ENCODE measurements around the gene CST4.
"Not testable (repeated sequence)": the region's sequence is repeated elsewhere in the genome, so short reads cannot be mapped to it uniquely, and the experiment has no call there.

Gene CST4, protein sequence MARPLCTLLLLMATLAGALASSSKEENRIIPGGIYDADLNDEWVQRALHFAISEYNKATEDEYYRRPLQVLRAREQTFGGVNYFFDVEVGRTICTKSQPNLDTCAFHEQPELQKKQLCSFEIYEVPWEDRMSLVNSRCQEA

DNA sequence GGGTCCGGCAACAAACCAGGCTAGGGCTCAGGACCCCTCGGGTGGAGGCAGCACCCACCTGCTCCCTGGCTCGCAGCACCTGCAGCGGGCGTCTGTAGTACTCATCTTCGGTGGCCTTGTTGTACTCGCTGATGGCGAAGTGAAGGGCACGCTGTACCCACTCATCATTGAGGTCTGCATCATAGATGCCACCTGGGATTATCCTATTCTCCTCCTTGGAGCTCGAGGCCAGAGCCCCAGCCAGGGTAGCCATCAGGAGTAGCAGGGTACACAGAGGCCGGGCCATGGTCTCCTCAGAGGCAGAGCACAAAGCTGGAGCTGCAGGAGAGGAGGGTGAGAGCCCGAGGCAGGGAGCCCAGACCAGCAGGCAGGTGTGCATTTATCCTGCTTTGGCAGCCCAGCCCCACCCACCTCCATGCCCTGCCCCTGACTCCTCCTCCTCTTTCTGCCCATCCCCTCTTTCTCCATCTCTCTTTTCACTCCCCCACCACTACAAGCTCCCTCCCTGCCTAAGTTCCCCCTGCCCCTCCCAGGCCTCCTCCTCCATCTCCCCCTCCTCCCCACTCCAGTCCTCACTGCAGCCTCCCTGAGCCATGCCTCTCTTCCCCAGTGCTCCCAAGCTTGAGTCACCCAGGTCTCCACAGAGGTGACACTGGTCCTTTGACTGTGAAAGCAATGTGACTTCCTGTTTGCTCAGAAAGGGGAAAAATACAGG, at the start of gene CST4:
TSS of gene CST4 (minus strand) at position 355 of the 715 bp plus-strand sequence. CDS start at position 286, 69 bp downstream.
- DNase-seq (ENCODE audit: low spot score): not testable (repeated sequence)

DNA sequence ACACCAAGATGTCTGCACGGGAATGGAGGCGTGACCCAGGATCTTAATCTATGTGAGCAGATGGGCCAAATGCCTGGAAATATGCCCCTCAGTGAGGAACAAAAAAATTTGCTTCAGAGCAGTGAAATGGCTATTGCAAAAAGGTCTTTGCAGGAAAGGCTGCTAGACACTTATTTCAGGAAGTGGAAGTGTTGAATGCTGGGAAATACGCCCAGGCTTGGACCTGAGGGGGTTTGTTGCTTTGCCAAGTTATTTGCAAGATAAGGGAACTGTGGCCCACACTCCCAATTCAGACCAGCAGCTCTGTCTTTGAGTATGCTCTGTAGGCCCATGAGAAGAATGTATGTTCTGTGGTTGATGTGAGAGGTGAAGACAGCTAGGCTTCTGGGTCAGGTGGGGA, 46.6 kb upstream of the CST4 start:
- DNase-seq (ENCODE audit: low spot score): not testable (repeated sequence)

DNA sequence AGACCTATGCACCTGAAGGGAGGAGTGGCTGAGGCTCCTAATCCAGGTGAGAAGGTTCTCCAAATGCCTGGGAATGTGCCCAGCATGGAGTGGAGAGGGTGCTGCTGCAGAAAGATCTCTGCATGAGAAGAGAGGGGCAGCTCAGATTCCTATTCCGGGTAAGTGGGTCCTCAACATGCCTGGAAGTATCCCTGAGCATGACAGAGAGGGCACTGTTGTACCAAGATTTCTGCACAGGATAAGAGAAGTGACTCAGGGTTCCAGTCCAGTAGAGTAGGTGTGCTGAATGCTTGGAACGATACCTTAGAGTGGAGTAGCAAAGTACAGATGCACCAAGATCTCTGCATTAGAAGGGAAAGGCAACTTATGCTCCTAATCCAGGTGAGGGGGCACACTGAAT, 46.1 kb upstream of the CST4 start:
- DNase-seq (ENCODE audit: low spot score): not testable (repeated sequence)

DNA sequence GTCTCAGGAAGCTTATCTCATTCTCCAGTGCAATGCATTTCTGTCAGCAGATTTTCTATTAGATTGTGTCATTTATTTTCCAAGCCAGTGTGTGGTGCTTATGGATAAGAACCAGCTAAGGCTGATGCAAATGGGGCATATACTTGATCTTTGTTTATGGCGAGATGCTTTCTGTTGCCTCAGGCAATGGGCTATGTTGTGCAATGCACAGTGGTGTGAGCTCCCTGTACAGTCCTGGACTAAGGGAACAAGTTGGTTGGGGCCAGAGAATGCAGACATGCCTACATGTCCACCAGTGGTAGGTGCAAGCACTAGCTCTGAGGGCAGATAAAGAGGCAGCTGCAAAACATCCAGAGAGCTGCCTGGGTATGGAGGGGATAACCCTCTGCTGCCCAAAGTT, 45.6 kb upstream of the CST4 start:
- DNase-seq (ENCODE audit: low spot score): not testable (repeated sequence)

DNA sequence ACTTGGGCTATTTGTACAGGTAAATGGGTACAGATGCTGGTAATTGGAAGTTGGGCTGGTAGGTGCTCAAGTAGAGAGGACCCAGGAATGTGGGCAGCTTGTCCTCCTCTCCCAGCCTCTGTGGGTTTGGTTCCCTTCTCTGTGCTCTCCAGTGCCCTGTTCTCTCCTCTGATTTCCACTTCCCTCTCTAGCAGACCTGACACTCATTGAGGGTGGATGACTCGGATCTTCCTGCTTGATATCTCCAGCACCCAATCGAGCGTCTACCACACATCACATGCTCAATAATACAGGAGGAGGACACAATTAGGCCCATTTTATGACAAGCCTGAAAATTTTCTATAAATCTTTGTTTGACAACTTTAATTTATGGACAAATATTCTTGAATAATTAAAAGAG, 38.2 kb upstream of the CST4 start:
- DNase-seq (ENCODE audit: low spot score): no peak

DNA sequence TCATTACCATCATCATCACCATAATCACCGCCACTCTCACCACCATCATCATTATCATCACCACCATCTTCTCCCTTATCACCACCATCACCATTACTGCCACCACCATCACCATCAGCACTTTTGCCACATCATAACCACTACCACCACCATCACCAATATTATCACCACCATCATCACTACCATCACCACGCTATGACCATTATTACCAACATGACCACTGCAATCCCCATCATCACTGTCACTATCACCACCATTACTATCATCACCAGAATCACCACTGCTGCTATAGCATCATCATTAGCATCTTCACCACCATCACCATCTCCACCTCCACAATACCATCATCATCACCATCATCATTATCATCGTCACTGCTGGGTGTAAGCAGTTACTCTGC, 36.3 kb upstream of the CST4 start:
- DNase-seq (ENCODE audit: low spot score): no peak

DNA sequence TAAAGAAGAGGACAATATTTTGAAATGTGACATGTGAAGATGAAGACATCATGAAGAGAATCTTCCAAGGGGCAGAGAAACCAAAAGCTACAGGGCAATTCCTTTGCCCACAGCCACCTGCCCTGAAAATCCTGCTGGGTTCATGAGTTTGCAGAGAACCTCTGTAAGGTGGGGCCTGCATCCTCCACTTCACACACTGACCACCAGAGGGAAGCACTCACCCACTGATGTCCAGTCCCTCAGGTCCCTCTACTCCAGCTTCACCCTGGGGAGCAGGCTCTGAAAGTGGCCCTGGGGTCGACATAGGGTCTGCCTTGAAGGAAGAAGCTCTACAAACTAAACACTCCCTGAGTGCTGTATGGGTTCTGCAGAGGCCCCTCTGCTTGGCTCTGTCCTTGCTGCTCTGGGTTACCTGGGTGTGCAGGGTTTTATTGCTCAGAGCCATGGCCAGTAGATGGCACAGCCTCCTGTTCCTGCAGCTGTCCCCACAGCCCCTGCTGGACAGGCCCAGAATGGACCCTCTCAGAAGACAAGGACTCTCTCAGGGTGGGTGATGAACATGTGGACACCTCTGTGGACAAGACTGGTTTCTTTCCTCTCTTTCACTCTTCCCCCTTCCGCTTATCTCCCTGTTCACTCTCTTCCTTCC, 34.9 kb upstream of the CST4 start:
- DNase-seq (ENCODE audit: low spot score): not testable (repeated sequence)

DNA sequence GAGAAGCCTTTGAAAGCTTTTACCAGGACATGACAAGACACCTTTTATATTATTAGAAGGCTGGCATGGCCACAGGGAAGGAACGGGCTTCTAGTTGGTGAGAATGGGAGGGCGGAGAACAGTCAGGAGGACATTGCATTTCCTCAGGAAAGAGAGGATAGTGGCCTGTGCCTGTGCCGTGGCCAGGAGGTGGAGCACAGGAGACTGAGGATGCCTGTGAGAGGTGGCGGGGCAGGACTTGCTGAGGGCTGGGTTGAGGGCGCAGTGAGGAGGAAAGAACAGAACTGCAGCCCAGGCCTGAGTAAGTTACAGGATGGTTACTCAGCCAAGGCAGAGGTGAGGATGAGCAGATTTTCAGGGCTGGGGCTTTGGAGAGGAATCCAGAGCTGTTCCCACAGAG, 34.0 kb upstream of the CST4 start:
- DNase-seq (ENCODE audit: low spot score): not testable (repeated sequence)

DNA sequence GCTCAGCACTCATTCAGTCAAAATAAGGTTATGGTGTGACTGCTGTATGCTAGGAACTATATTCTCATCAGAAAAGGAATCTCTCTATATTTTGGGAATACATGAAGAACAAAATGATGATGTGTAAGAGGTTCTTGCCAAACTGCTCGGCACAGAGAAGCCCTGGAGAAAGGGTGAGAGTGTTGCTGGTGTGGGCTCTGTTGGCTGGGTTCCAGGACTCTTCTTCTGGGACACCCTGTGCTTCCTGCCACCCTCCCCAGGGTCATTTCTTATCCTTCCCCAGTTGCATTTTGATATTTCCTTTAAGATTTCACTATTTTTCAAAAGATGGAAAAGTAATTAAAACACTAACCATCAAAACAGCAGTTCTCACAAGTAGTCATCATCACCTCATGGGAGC, 33.1 kb upstream of the CST4 start:
- no peak for DNase-seq (ENCODE audit: low spot score)

DNA sequence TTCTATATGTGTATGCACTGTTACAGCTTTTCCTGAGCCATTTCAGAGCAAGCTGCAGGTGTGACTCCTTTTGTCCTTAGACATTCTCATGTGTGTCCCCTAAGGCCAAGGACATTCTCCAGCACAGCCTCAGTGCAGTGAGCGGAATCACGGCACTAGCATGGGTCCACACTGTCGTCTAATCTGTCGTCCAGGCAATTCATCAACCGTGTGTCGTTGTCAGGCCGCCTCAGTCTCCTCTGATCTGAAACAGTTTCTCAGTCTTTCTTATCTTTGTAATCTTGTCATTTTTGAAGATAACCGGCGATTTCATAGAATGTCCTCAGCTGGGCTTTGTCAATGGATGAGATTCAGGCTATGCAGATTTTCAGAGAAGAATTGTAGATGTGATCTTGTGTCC, 30.5 kb upstream of the CST4 start:
- not testable (repeated sequence) for DNase-seq (ENCODE audit: low spot score)

DNA sequence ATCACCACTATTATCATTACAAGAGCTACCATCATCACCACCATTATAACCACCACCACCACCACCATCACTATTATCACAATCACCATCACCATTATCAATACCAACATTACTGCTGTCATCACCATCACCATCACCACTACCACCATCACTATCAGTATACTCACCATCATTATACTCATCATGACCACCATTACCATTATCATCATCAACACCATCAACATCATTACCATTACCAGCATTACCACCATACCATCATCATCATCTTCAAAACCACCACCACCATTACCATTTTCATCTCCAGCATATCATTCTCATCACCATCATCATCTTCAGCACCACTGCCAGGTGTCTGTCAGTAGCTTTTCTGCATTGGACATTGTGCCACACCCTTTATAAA, 22.9 kb upstream of the CST4 start:
- DNase-seq (ENCODE audit: low spot score): not testable (repeated sequence)

DNA sequence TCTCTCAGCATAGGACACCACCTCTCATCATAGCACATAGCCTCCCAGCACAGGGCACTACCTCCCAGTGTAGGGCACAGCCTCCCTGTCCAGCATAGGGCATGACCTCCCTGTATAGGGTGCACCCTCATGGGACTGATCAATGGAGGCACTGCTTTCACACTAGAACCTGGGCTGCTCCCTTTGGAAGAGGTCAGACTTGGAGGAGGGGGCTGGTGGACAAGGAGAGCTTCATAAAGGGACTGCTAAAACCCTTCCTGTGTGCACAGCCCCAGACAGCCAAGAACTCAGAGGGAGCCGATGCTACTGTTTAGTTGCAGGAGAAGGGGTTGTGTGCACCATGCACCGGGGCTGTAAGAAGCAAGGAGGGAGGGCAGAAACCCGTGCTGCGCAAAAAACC, 21.9 kb upstream of the CST4 start:
- DNase-seq (ENCODE audit: low spot score): no peak

DNA sequence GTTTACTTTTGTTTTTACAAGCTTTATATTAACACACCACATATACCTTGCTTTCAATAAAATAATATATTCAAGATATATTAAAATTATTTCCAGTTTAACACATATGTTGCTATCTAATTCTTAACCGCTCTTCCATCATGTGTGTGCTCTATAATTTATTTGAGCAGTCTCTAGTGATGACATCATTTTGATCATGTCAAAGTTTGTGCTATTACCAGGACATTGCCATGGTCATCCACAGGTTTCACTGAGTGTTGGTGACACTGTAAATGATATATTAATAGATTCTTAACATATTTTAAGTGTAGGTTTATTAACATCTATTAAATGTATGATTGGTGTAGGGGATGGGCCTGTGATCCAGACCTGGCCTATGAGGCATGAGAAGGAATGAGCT, 17.1 kb upstream of the CST4 start:
- DNase-seq (ENCODE audit: low spot score): no peak

DNA sequence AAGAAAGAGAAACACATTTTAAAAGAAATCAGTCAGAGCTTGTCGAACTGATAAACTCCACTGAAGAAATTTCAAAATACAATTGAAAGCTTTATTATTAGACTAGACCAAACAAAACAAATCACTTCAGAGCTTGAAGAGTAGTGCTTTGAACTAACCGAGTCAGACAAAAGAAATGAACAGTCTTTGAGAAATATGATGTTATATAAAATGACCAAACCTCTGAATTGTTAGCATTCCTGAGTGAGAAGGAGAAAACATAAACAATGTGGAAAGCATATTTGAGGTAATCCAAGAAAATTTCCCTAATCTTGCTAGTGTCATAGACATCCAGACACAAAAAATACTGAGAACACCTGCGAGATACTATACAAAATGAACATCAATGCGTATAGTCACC, 13.2 kb upstream of the CST4 start:
- DNase-seq (ENCODE audit: low spot score): no peak

DNA sequence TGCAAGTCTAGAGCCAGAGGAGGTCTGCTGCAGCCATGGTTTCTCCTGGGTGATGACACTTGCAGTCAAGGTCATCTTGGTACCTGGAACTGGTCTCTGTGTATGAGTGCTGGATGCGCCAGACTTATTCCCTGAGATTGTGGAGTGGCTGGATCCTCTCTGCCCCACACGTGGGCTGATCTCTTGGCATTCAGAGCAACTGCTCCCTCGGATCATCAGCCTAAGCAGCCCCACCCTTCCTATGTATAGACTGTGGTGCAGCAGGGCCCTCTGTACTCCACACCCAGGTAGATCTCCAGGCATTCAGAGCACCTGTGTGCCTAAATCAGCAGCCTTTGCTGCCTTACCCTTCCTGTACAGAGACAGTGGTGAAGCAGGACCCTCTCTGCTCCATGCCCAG, 12.1 kb upstream of the CST4 start:
- no peak for DNase-seq (ENCODE audit: low spot score)

DNA sequence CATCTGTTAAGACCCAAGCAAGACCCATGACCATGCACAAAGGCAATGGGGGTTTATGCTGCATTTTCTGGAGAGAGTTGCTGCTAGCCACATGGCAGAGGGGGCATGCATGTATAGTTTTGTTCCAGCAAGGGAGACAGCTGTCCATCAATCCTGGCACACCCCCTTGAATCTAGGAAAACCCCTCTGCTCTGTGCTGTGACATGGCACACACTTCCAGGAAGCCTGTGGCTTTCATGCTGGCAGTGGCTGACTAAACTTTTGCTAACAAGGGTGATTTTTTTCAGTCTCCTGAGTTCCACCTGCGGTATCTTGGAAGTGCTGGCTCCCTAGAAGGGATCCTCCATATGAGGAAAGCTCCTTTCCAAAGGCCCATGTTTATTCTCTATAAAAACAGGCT, 9.1 kb upstream of the CST4 start:
- DNase-seq (ENCODE audit: low spot score): no peak

DNA sequence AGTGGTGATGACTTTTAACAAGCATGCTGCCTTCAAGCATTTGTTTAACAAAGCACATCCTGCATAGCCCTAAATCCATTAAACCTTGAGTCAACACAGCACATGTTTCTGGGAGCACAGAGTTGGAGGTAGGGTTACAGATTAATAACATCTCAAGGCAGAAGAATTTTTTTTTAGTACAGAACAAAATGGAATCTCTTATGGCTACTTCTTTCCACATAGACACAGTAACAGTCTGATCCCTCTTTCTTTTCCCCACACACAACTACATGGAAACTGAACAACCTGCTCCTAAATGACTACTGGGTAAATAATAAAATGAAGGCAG, 6.2 kb upstream of the CST4 start:
- DNase-seq (ENCODE audit: low spot score): not testable (repeated sequence)

DNA sequence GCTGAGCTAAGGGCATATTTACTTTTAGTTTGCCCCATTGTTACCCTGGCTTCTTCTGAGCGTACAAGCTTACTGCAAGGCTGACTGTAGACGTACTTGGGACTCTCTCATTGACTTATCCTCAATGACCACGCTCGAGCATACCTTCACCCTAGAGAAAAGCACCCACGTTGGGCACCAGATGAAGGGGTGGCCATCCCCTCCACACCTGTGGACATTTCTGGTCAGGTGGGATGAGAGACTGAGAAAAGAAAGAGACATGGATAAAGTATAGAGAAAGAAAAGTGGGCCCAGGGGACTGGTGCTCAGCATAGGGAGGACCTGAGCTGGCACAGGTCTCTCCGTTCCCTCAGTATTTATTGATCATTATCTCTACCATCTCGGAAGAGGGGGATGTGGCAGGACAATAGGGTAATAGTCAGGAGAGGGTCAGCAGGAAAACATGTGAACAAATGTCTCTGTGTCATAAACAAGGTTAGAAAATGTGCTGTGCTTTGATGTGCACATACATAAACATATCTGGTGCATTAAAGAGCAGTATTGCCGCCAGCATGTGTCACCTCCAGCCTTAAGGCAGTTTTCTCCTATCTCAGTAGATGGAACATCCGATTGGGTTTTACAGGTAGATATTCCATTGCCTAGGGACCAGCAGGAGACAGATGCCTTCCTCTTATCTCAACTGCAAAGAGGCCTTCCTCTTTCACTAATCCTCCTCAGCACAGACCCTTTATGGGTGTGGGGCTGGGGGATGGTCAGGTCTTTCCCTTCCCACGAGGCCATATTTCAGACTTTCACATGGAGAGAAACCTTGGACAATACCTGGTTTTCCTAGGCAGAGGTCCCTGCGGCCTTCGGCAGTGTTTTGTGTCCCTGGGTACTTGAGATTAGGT, 5.6 kb upstream of the CST4 start:
- DNase-seq (ENCODE audit: low spot score): not testable (repeated sequence)

DNA sequence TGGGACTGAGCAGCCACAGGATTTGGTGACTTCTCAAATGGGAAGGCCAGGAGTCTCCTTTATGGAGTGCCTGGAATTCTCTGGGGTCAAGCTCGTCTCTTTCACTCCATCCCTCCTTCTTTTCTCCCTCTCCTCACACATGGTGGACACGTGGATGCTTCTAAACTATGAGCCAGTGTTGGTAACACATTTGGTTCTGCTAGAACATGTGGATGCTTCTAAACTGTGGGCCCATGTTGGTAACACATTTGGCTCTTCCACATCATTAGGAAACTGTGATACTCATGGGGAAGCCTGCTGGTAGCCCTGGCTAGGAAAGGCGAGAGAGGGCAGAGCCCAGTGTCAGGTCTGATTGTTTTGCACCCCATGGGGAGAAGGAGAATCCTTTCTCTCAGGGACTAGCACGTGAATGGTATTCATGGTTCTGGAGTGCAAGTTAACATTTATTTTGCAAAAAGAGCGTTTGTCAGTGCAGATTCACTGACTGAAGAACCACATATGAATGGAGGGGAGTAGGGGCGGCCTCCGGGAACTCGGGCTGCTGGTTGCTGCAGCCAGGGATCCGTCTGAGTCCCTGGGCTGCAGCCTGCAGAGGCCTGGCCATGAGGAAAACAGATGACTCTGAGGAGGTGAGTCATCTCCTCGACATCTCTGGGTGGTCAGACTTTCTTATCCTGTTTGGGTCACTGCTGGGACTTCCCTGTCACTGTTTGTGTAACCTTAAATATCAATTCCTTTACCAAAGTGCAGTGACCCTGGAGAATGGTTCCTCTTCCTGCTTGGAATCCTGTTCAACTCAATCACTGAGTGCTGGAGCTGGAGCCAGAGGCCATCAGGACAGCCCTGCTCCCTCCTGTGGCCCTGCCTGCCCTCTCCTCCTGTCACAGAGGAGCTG, 4.1 kb upstream of the CST4 start:
- DNase-seq (ENCODE audit: low spot score): peak; percentile 65

DNA sequence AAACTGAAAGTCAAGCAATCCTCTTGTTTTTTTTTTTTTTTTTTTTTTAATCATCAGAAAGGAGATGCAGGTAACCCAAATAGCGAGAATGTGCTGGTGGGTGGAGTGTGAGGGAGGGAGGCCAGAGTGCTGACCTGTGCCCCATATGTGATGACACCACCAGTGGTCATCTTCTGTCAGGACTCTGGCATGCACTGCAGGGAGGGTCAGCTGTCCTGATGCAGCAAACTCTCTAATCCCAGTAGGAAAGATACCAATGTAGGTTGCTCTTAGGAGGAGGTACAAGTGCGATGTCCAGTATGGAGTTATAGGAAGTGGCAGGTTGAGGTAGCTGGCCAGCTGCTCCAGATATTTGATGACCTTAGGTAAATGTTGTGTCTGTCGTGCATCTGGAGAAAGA, 2.8 kb upstream of the CST4 start:
- no peak for DNase-seq (ENCODE audit: low spot score)

DNA sequence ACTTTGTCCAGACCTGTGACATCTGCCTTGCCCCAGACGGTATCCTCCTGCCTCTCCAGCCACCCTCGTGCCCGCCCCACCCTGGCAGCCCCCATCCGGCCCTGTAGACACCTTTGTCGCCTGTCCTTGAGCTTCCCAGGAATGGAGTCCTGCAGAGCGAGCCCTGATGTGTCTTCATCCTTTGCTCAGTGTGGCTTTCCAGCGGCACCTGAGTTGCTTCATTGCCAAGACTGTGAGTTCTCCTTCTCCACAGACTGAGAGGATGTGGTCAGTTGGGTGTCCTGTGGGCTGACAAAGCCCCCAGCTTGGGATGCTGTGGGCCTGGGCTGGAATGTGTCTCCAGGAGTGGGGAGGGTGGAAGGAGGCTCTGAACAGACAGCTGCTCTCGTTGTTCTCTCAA, 1.7 kb upstream of the CST4 start:
- DNase-seq (ENCODE audit: low spot score): no peak

DNA sequence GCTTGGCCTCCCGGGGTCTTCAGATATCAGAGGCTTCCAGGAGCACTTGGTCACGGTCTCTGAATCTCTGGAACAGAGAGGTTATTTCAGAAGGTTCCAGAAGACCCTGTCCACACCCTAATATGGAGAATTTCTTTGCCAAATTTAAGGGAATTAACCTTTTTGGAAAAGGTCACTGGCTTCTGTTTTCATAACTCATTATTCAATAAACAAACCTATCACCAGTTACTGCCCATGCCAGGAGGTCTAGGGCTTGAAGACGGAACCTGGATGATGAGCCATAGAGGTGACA, 507 bp upstream of the CST4 start:
- DNase-seq (ENCODE audit: low spot score): no peak
